ENCODE measurements around the gene FCRL1. TPM values are rescaled to one million over a fixed set of nuclear protein-coding genes. Genes with fewer than 3 reads are reported as not detected.
A peak's percentile ranks its signal among the peaks of the same experiment; 100 is the strongest.

FCRL1 gene
- total and polyA plus RNA-seq, 4 donors = 0.26 to 4.2 (median 3.3) TPM

DNA sequence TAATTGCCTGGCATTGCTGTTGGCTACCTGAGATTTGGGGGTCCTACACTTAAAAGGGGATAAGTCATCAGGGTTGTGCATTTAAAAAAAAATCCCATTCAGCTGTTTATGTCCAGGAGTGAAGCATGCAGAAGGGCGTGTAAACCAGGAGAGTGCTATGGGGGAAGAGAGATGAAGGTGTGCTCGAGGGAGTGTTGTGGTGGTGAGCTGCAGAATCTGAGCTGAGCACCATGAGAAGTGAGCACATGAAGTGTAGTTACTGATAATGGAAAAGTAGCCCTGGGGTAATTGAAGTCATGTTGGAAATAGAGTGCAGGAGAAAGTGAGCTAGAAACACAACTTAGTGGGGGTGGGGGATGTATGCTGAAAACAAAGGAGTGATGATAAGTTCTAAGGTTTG lies 705 bp downstream of the FCRL1 start:
- Histone ChIP-seq H3K27me3 (ENCODE audit: control insufficient read depth in 3 of 3, insufficient read depth in 3 of 3, low read length in 2 of 3) (no peaks in the 10 kb centered on the region), H3K9me3 (ENCODE audit: control insufficient read depth in 4 of 4, insufficient read depth in 3 of 4, low read length in 3 of 4) (no peaks in the 10 kb centered on the region), H3K4me3 (no peak overlapping the region), H3K4me1 (ENCODE audit: control insufficient read depth in 5 of 5, insufficient read depth in 5 of 5, low read length in 5 of 5) (no peaks in the 10 kb centered on the region), H3K36me3 (ENCODE audit: control insufficient read depth in 4 of 4, insufficient read depth in 4 of 4, low read length in 4 of 4) (no peaks in the 10 kb centered on the region), H3K27ac (ENCODE audit: low read depth in 1 of 2, low read length in 1 of 2) (no peak overlapping the region), H3K9ac (ENCODE audit: insufficient read depth in 1 of 2, low read length in 2 of 2) (no peak overlapping the region)
- 74 to 76% methylated on average over 2 of the region's 2 CpGs for WGBS, 2 donors
- ATAC-seq (ENCODE audit: insufficient read depth, low FRiP score) (no peak), DNase-seq (no peak)
- TF ChIP-seq, protein P1, sequence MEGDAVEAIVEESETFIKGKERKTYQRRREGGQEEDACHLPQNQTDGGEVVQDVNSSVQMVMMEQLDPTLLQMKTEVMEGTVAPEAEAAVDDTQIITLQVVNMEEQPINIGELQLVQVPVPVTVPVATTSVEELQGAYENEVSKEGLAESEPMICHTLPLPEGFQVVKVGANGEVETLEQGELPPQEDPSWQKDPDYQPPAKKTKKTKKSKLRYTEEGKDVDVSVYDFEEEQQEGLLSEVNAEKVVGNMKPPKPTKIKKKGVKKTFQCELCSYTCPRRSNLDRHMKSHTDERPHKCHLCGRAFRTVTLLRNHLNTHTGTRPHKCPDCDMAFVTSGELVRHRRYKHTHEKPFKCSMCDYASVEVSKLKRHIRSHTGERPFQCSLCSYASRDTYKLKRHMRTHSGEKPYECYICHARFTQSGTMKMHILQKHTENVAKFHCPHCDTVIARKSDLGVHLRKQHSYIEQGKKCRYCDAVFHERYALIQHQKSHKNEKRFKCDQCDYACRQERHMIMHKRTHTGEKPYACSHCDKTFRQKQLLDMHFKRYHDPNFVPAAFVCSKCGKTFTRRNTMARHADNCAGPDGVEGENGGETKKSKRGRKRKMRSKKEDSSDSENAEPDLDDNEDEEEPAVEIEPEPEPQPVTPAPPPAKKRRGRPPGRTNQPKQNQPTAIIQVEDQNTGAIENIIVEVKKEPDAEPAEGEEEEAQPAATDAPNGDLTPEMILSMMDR (IDR thresholded peaks at IDR 0.05; ENCODE audit: control extremely low read depth, extremely low read depth) = no peak

DNA sequence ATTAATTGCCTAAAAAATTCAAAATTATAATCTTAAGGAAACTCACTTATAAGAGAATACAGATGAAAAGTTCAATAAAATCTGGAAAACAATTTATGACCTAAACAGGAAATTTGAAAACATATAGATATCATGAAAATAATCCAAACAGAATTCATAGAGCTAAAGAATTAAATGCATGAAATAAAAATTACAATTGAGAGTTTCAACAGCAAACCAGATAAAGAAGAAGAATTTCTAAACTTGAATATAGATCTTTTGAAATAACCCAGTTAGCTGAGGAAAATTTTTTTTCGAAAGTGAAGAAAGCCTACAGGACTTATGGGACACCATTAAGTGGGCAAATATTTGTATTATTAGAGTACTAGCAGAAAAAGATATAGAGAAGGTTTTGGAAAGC lies 6.7 kb downstream of the FCRL1 start:
- Histone ChIP-seq H3K27me3 (ENCODE audit: control insufficient read depth in 3 of 3, insufficient read depth in 3 of 3, low read length in 2 of 3) (no peaks in the 10 kb centered on the region), H3K4me1 (ENCODE audit: control insufficient read depth in 5 of 5, insufficient read depth in 5 of 5, low read length in 5 of 5) (no peaks in the 10 kb centered on the region), H3K9me3 (ENCODE audit: control insufficient read depth in 4 of 4, insufficient read depth in 3 of 4, low read length in 3 of 4) (peaks cover 0 to 13% (median 5%) of the 10 kb centered on the region in 4 donors), H3K4me3 (no peak overlapping the region), H3K27ac (ENCODE audit: low read depth in 1 of 2, low read length in 1 of 2) (no peak overlapping the region), H3K36me3 (ENCODE audit: control insufficient read depth in 4 of 4, insufficient read depth in 4 of 4, low read length in 4 of 4) (no peaks in the 10 kb centered on the region), H3K9ac (ENCODE audit: insufficient read depth in 1 of 2, low read length in 2 of 2) (no peak overlapping the region)
- ATAC-seq (ENCODE audit: insufficient read depth, low FRiP score) = no peak
- DNase-seq = no peak
- WGBS, 2 donors = 82 to 93% methylated on average over 1 of the region's 1 CpG
- TF ChIP-seq, protein P1 (IDR thresholded peaks at IDR 0.05; ENCODE audit: control extremely low read depth, extremely low read depth) = no peak

DNA sequence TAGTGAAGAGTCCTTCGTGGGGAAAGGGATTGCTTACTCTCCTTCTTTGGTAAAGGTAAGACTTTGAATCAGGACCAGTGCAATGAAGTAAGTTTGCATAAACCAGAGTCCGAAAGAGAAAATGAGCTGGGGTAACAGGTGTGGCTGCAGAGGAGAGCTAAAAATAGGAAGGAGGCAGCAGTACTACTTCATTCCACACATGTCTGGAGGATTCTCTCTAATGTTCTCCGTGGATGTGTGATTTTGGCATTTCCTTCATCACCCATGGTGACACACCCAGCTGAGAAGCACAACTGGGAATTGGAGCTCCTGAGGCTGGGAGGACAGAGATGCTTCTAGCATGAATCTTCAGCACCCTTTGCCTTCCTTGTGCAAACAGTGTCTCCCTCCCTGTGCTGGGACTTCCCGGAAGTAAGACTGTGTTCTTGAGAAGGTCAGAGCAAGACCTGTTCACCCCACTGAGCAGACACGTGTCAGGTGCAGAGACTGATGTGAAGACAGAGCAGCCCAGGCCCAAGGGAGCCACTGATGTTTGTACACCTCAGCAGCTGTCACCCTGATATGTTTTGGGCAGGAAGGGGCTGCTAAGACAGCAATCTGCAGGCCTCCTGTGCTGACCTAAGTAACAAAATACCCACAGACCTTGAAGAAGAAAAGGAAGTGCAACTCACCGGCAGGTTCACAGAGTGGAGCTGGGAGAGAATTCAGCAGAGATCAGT lies 13.3 kb downstream of the FCRL1 start:
- 53 to 74% methylated on average over 6 of the region's 6 CpGs for WGBS, 2 donors
- H3K27ac ChIP-seq (ENCODE audit: low read depth in 1 of 2, low read length in 1 of 2) = no peak overlapping the region
- no peaks in the 10 kb centered on the region for H3K27me3 ChIP-seq (ENCODE audit: control insufficient read depth in 3 of 3, insufficient read depth in 3 of 3, low read length in 2 of 3)
- no peak for DNase-seq
- ATAC-seq (ENCODE audit: insufficient read depth, low FRiP score) = no peak
- TF ChIP-seq, protein P1 (IDR thresholded peaks at IDR 0.05; ENCODE audit: control extremely low read depth, extremely low read depth) = no peak
- peaks cover 0 to 4% (median 0%) of the 10 kb centered on the region in 4 donors for H3K9me3 ChIP-seq (ENCODE audit: control insufficient read depth in 4 of 4, insufficient read depth in 3 of 4, low read length in 3 of 4)
- H3K4me1 ChIP-seq (ENCODE audit: control insufficient read depth in 5 of 5, insufficient read depth in 5 of 5, low read length in 5 of 5) = no peaks in the 10 kb centered on the region
- H3K36me3 ChIP-seq (ENCODE audit: control insufficient read depth in 4 of 4, insufficient read depth in 4 of 4, low read length in 4 of 4) = no peaks in the 10 kb centered on the region
- no peak overlapping the region for H3K4me3 ChIP-seq
- no peak overlapping the region for H3K9ac ChIP-seq (ENCODE audit: insufficient read depth in 1 of 2, low read length in 2 of 2)

DNA sequence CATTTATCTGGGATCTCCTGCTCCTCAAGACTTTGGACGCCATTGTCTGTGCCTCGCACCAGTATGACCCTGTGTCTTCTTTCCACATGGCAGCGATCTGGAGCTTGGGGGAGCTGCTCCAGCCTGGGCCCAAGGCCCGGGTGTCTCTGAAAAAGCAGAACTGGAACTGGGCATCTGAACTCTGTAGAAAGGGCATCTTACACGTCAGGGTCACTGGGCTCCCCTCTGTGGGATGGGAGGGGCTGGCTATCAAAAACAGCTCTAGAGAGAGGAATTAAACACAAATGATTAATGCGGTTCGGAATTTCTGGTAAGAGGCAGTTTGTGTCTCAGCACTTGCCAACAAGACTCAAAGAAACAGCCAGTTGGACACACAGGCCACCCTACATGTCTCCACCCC lies 16.1 kb downstream of the FCRL1 start:
- Histone ChIP-seq H3K27ac (ENCODE audit: low read depth in 1 of 2, low read length in 1 of 2) (no peak overlapping the region), H3K9ac (ENCODE audit: insufficient read depth in 1 of 2, low read length in 2 of 2) (no peak overlapping the region), H3K27me3 (ENCODE audit: control insufficient read depth in 3 of 3, insufficient read depth in 3 of 3, low read length in 2 of 3) (no peaks in the 10 kb centered on the region), H3K36me3 (ENCODE audit: control insufficient read depth in 4 of 4, insufficient read depth in 4 of 4, low read length in 4 of 4) (no peaks in the 10 kb centered on the region), H3K4me1 (ENCODE audit: control insufficient read depth in 5 of 5, insufficient read depth in 5 of 5, low read length in 5 of 5) (no peaks in the 10 kb centered on the region), H3K4me3 (no peak overlapping the region), H3K9me3 (ENCODE audit: control insufficient read depth in 4 of 4, insufficient read depth in 3 of 4, low read length in 3 of 4) (peaks cover 0 to 4% (median 0%) of the 10 kb centered on the region in 4 donors)
- WGBS, 2 donors = 71 to 84% methylated on average over 7 of the region's 7 CpGs
- no peak for DNase-seq
- ATAC-seq (ENCODE audit: insufficient read depth, low FRiP score) = peak; percentile 53
- TF ChIP-seq, protein P1 (IDR thresholded peaks at IDR 0.05; ENCODE audit: control extremely low read depth, extremely low read depth) = no peak

Measured in lung (tissue), 12 donors.